ENCODE results near the gene ZIC2. TPM values are rescaled to one million over a fixed set of nuclear protein-coding genes. Genes with fewer than 3 reads are reported as not detected.
A peak's percentile ranks its signal among the peaks of the same experiment; 100 is the strongest.

Gene ZIC2
- total and polyA plus RNA-seq, 2 of the 8 experiments (the other 6 are each of a cell fraction or from before 2014, with no cell fraction given): 53.2 to 372 TPM

DNA sequence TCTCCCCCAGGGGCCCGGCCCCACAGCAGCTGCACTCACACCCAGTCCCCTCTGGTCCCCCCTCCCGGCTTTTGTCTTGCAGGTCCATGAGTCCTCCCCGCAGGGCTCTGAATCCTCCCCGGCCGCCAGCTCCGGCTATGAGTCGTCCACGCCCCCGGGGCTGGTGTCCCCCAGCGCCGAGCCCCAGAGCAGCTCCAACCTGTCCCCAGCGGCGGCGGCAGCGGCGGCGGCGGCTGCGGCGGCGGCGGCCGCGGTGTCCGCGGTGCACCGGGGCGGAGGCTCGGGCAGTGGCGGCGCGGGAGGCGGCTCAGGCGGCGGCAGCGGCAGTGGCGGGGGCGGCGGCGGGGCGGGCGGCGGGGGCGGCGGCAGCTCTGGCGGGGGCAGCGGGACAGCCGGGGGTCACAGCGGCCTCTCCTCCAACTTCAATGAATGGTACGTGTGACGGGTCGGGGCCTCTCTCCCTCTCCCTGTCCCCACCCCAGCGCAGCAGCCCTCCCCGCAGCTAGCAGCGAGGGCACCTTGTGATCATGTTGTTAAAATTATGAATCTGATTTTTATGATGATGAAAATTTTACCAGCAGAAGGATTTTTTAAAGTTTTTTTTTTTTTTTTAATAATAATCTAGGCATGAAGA, 3.8 kb downstream of the ZIC2 start:
- H3K79me1 ChIP-seq (ENCODE audit: low read depth, low read length): no peaks in the 10 kb centered on the region; the same call in 1 of the 2 replicates
- no peak overlapping the region for H4K5ac ChIP-seq (ENCODE audit: insufficient read length, low read depth, low read length)
- peaks cover 18 to 27% of the 10 kb centered on the region in 2 experiments for H4K20me1 ChIP-seq (replicated peaks in 1 of 2; ENCODE audit: control insufficient read depth in 1 of 2, insufficient read depth in 2 of 2, low read length in 2 of 2)
- no peak overlapping the region for H2BK5ac ChIP-seq (ENCODE audit: low read depth, low read length)
- peak overlapping the region; percentile 91 to 95 for H3K4me2 ChIP-seq (ENCODE audit: insufficient read depth in 1 of 2, low read depth in 2 of 2, low read length in 2 of 2)
- no peak overlapping the region for H4K91ac ChIP-seq (replicated peaks; ENCODE audit: insufficient read length, low read length)
- no peak overlapping the region for H2BK20ac ChIP-seq (ENCODE audit: low read length)
- H3K36me3 ChIP-seq (ENCODE audit: control insufficient read depth in 2 of 4, insufficient read depth in 4 of 4, low read length in 3 of 4): peaks cover 18 to 48% (median 31%) of the 10 kb centered on the region in 4 experiments; a peak in 6 of 8 replicates
- peaks cover 0 to 22% (median 8%) of the 10 kb centered on the region in 4 experiments; a peak in 6 of 7 replicates for H3K4me1 ChIP-seq (replicated peaks in 1 of 4; ENCODE audit: control insufficient read depth in 3 of 4, insufficient read depth in 4 of 4, low read length in 3 of 4)
- H3K27me3 ChIP-seq (replicated peaks in 1 of 4; ENCODE audit: control insufficient read depth in 3 of 4, extremely low read depth in 1 of 4, insufficient read depth in 3 of 4, low read length in 3 of 4): peaks cover 0 to 25% (median 12%) of the 10 kb centered on the region in 4 experiments; a peak in 5 of 7 replicates
- H2BK15ac ChIP-seq (ENCODE audit: low read length): no peak overlapping the region
- DNase-seq (ENCODE audit: low read depth in 1 of 2, low spot score in 2 of 2): peak in 1 of 2 experiments; percentile 69
- FAIRE-seq: no peak
- H3K4ac ChIP-seq (replicated peaks; ENCODE audit: insufficient read length, low read depth, low read length): no peak overlapping the region
- ChIA-PET POLR2A (ENCODE audit: partially characterized antibody) (interaction anchor here (5.2 to 11.2 kb wide), 5 partner anchors 8 to 27 kb away, joined by 32 to 145 read pairs (median 80); partner anchors contain the start of gene ZIC5), CTCF (ENCODE audit: partially characterized antibody) (interaction anchor here (0.9 to 2.5 kb wide), 6 partner anchors 15 to 250 kb away, joined by 3 to 10 read pairs (median 4); no protein-coding TSS in a partner anchor)
- no peak overlapping the region for H4K8ac ChIP-seq (ENCODE audit: extremely low read depth, insufficient read depth, low read length)
- H3K23me2 ChIP-seq (ENCODE audit: low read depth, low read length): peaks cover 30% of the 10 kb centered on the region
- peaks cover 21 to 53% of the 10 kb centered on the region in 2 experiments for H3K79me2 ChIP-seq (ENCODE audit: control insufficient read depth in 1 of 2, insufficient read depth in 2 of 2, low read length in 2 of 2)
- no peak for TF ChIP-seq MAFK (IDR thresholded peaks at IDR 0.05; ENCODE audit: low read depth, low read length)
- no peak for TF ChIP-seq TAF1 (IDR thresholded peaks at IDR 0.05; ENCODE audit: low read depth, low read length)
- TF ChIP-seq SP2 (IDR thresholded peaks at IDR 0.05; ENCODE audit: low read length): no peak
- TF ChIP-seq POU5F1 (IDR thresholded peaks at IDR 0.05; ENCODE audit: low read depth, low read length): no peak
- TF ChIP-seq SUZ12 (IDR thresholded peaks at IDR 0.05; ENCODE audit: low read length): no peak
- TF ChIP-seq, protein P1, sequence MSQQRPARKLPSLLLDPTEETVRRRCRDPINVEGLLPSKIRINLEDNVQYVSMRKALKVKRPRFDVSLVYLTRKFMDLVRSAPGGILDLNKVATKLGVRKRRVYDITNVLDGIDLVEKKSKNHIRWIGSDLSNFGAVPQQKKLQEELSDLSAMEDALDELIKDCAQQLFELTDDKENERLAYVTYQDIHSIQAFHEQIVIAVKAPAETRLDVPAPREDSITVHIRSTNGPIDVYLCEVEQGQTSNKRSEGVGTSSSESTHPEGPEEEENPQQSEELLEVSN (IDR thresholded peaks at IDR 0.05): no peak
- no peak for TF ChIP-seq SP4 (IDR thresholded peaks at IDR 0.05; ENCODE audit: low read length)
- TF ChIP-seq POLR2AphosphoS5 (IDR thresholded peaks at IDR 0.05; ENCODE audit: low read depth, low read length): 0 out of 2 replicates have a peak, but pooled peaks have one; percentile 18
- TF ChIP-seq SIN3A (conservative IDR thresholded peaks at IDR 0.05 in 1 of 2, IDR thresholded peaks at IDR 0.05 in 1 of 2; ENCODE audit: low read depth in 1 of 2, low read length in 2 of 2): 0 out of 4 replicates have a peak, but pooled peaks of 1 of the 2 experiments have one; percentile 1
- H2AFZ ChIP-seq (ENCODE audit: low read length): no peak overlapping the region
- H2AK5ac ChIP-seq (ENCODE audit: low read depth, low read length): no peak overlapping the region
- peak overlapping the region; percentile 93 to 96 (median 94) for H3K4me3 ChIP-seq (ENCODE audit: extremely low read depth in 1 of 4, insufficient read depth in 2 of 4, low read depth in 3 of 4, low read length in 4 of 4)
- H3K9ac ChIP-seq (replicated peaks in 1 of 4; ENCODE audit: extremely low read depth in 1 of 4, low read depth in 3 of 4, low read length in 3 of 4): peak overlapping the region in 3 of 4 experiments; percentile 66 to 83 (median 80); a peak in 3 of 7 replicates
- no peak overlapping the region for H3K23ac ChIP-seq (ENCODE audit: insufficient read length)
- H2BK120ac ChIP-seq (replicated peaks; ENCODE audit: low read depth, low read length): no peak overlapping the region
- peak overlapping the region; percentile 85; the same call in 1 of the 2 replicates for H3K18ac ChIP-seq (ENCODE audit: extremely low read depth, low read length)
- 3% methylated on average over 39 of the region's 55 CpGs; no CpG with 5 or more reads in 1 of the 2 experiments for WGBS, 2 experiments (ENCODE audit: extremely low coverage in 1 of 2, insufficient coverage in 1 of 2, insufficient read length in 1 of 2, insufficient replicate concordance in 2 of 2, low coverage in 1 of 2, low lambda C conversion rate in 2 of 2, missing lambda C conversion rate in 1 of 2)
- H3K14ac ChIP-seq (ENCODE audit: insufficient read length): no peak overlapping the region
- H2BK12ac ChIP-seq (ENCODE audit: low read depth, low read length): no peak overlapping the region
- H3K56ac ChIP-seq (replicated peaks; ENCODE audit: insufficient read length, low read depth, low read length): no peak overlapping the region
- no peak overlapping the region for H3K27ac ChIP-seq (ENCODE audit: low read depth, low read length)
- no peaks in the 10 kb centered on the region; a peak in 1 of 4 replicates for H3K9me3 ChIP-seq (ENCODE audit: insufficient read depth in 2 of 2, low read depth in 1 of 2, low read length in 1 of 2)
